Measurements from ENCODE around the gene WDR17.
A peak's percentile ranks its signal among the peaks of the same experiment; 100 is the strongest.

Gene WDR17

DNA sequence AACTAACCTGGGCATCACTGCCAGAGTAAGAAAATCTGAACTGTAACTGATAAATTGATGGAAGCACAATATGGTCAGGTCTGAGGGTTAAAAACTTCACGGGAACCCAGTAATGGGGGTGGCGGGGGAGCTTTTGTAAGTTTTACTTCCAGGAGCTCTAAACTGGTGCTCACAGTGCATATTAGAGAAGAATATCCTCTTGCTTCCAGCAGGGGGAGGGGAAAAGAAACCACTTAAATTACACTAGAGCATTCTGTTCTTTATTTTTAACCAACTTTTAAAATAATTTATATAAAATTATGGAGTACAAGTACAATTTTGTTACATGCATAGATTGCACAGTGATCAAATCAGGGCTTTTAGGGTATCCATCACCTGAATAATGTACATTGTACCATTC lies 33.7 kb downstream of the WDR17 start:
- DNase-seq = no peak

DNA sequence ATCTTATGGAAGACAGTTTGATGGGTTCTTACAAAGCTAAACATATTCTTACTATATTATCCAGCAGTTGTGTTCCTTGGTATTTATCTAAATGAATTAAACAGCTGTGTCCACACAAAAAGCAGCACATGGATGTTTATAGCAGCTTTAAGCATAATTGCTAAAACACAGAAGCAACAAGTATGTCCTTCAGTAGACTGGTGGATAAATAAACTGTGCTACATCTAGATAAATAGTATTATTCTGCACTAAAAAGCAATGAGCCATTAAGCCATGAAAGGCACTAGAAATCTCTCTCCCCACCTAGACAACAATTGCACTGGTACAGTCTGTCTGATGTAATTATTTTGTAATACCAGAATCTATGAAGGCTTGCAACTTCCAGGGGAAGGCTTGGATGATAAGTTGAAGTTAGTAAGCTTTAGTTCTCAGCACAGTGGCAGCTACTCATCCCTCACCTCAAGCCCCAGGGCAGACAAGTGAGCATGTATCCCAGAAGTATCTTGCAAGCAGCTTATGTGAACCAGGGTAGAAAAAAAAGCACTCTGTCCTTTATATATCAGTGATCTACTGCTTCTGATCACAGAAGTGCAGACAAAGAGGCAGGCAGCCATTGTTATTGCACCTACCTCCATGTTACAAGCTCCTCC lies 36.9 kb downstream of the WDR17 start:
- DNase-seq = no peak

DNA sequence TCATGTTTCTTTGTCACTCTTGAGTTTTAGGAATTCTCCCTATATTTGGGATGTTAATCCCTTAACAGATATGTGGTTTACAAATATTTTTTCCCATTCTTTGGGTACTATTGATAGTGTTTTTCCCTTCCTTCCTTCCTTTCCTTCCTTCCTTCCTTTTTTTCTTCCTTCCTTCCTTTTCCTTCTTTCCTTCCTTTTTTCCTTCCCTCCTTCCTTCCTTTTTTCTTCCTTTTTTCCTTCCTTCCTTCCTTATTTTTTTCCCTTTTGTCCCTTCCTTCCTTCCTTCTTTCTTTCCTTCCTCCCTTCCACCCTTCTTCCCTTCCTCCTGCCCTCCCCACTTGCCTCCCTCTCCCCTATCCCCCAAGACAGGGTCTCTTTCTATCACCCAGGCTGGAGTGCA lies 42.1 kb downstream of the WDR17 start:
- DNase-seq = no peak

DNA sequence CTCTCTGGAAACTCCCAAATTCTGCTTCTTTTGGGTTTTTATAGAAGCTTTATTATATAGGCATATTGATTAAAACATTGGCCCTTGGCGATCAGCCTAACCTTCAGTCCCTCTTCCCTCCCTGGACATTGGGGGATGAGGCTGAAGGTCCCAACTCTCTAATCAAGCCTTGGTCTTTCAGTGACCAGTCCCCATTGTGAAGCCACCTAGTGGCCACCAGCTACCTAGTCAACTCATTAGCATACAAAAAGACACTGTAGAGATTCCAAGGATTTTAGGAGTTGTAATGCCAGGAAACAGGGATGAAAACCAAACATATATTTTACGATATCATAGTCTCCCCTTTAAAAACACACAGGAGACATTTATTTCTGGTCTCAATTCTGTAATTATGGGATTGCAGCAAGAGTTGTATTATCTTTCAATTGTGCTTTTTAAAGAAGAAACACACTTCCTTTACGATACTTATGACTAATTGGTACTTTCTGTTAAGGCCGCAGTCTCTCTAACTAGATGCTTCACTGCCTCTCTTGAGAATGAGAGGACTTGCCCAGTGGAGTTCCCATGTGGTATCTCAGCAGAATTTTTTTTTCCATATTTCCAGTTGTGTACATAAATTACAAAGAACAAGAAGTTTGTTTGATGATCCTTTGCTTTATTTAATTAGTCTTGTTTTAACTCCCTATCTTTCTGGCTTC lies 58.2 kb downstream of the WDR17 start:
- peak in 1 of 2 experiments; percentile 17 for DNase-seq

DNA sequence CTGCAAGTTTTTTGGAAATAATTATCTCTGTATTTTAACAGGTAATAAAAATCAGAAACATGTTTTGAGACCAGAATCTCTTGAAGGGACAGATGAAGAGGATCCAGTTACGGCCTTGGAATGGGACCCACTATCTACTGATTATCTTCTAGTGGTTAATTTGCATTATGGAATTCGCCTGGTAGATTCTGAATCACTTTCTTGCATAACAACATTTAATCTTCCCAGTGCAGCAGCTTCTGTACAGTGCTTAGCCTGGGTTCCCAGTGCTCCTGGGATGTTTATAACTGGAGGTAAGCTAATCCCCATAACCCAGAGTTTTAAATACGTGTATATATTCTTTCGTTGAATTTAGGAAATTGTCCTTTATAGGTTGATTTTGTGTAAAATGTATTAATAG lies 59.4 kb downstream of the WDR17 start:
- DNase-seq = no peak

DNA sequence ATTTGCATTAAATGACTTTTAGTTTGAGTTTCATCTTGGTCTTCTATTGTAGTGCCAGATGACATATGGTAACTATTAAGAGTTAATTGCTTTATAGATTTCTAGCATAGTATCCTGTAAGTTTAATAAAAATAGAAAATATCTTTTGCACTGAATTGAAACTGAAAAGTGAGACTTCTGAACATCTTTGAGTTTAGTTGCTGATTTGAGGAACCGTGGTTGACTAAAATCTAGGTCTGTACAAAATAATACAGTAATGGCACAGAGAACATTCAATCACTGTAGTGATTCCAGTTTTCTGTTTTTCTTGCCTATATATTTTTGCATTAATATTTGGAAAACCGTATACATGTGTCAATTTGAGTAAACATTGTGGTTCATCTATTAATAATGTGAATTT lies 69.0 kb downstream of the WDR17 start:
- no peak for DNase-seq

DNA sequence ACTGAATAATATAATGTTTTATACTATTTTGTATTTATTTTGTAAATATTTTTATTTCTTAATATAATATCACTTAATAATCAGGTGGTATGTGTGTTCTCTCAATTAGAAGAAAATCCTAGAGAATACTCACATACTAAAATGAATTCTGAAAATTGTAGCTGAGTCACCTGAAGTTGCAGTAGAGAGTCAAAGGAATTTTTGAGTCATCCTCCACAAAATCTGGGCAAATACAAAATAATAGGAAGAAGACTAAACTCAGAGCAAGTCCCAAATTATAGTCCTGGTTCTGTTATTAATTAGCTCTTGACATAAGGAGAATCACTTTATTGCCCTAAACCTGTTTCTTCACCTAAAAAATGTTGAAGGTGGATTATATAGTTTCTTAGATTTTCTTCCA lies 72.0 kb downstream of the WDR17 start:
- no peak for DNase-seq

DNA sequence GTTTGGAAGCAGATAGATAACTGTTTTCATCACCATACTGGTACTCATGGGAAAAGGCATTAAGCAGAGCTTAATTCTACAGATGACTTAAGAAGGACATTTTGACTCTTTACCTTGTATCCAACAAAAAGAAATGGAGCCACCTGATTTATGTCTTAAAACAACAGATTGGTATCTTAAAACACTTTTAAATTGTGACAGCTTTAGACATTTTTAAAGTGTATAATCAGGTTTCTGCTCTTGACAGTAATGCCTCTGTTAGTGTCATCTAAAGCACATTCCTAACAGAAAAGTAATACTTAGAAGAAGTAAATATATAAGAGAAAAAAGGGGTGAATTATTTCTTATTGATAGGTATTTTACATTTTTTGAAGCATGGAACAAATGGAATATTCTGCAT lies 73.9 kb downstream of the WDR17 start:
- DNase-seq = no peak

DNA sequence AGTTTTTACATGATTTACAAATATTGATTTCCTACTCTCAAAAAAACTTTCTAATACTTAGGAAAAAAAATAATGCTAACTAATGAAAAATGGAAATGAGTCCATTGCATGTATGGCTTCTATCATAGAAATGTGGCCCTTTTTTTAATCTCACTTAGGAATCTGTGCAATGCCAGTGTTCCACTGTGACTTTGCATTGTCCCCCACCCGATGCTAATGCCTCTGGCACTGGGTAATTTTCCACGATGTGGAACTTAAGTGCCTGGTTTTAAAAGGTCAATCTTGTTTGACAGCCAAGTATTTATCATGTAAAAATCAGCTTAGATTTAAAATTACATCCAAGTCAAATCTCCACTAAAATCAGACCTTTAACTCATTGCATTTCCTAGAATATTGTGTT lies 76.6 kb downstream of the WDR17 start:
- DNase-seq = no peak

DNA sequence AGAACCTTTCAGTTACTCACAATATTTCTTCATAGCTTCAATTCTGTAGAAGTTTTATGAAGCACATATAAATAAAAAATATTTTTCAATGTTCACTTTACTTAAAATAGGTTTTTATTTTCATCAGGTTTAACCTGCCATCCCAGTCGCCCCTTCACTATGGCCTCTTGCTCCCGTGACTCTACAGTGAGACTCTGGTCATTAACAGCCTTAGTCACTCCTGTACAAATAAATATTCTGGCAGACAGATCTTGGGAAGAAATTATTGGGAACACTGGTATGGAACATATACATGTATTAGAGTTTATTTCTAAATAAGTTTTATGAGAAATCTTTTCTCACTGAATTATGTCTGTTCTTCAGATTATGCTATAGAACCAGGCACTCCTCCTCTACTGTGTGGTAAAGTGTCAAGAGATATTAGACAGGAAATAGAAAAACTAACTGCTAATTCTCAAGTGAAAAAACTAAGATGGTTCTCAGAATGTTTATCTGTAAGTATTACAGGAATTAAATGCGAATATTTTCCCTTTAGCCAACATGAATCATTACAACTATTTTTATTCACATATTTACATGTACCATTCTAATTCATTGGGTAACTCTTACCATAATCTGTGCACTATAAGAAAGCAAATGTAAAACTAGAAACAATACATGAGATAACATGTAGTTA lies 84.2 kb downstream of the WDR17 start:
- DNase-seq = no peak

DNA sequence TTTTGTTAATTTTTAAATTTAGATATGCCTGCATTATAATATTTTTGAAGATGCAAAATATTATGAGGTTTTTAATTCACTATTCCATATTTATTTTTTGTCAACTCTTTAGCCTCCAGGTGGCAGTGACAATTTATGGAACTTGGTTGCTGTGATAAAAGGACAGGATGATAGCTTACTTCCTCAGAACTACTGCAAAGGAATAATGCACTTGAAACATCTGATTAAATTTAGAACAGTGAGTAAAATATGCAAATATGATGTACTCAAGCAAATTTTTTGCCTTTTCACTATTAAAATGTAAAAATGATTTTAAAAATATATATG lies 84.7 kb downstream of the WDR17 start:
- DNase-seq = no peak

DNA sequence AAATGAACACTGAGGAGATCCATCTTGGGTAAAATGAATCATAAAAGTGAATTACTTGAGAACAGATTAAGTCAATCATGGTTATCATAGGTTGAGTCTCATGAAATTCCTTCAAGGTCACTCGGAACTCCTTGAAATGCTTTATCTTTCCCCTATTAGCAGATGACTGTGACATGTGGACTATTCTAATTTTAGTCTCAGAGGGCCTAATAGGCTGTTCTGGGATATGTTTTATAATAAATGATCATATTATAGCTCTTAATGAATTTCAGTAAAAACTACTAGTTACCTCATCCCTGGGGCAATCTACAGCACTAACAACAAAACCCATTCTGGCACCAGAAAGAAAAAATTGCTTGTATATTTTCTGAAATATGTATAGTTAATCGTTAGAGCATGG lies 85.1 kb downstream of the WDR17 start:
- no peak for DNase-seq

DNA sequence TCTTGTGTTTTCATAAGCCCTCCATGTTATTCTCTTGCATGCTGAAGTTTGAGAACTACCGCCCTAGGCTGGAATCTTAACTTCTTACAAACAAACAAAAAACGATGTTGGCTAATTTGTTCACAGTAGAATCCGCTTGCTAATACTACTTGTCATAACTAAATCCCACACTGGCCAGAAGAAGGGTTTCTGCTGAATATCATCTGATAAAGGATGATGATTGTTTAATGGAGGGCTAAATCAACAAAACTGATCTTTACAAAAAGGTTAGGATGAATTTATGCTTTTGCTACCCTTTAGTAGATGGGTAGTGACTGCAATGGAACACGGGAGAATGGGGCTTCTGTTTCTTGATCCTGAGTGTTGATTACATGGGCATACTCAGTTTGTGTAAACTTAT lies 87.5 kb downstream of the WDR17 start:
- DNase-seq = no peak

DNA sequence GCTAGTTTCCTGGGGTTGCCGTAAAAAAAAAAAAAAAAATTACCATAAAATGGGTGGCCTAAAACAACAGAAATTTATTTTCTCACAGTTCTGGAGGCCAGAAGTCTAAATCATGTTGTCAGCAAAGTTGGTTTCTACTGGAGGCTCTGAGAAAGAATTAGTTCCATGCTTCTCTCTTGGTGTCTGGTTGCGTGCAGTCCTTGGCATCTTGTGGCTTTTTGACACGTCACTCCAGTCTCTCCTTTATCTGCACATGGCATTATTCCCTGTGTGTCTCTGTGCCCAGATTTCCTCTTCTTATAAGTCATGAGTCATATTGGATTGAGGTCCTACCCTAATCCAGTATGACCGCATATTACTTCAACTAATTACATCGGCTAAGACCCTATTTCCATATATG lies 91.0 kb downstream of the WDR17 start:
- no peak for DNase-seq

DNA sequence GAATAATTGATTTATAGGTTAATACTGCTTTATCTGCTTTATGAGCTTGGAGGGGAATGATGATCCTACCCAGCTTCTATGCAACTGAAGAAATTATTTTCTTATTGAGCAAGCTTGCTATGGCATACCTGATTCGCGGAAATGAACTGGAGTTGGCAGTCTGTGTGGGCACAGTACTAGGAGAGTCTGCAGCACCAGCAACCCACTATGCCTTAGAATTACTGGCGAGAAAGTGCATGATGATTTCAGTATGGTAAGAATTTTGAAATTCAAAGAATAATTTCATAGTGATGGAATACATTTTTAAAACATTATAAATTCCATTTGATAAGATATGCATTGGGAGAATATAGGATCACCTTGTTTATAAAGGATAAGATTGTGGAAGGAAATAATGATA lies 97.4 kb downstream of the WDR17 start:
- DNase-seq = no peak

DNA sequence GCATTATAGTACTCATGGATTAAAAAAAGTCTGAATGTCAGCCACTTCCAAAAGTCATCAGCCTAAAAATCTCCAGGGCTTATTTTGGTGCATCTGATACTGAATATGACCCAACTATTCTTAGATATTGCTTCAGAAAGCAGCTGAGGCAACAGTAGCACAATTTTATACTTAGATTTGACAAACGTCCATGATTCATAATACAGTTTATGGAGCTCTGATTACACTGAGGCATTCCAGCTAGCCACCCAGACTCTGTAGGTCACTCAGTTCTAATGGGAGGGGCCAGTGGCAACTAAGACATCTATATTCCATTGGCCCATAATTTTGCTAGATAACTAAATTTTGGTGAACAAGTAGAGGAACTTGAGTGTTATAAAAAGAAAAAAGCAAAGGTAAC lies 119.4 kb downstream of the WDR17 start:
- no peak for DNase-seq

DNA sequence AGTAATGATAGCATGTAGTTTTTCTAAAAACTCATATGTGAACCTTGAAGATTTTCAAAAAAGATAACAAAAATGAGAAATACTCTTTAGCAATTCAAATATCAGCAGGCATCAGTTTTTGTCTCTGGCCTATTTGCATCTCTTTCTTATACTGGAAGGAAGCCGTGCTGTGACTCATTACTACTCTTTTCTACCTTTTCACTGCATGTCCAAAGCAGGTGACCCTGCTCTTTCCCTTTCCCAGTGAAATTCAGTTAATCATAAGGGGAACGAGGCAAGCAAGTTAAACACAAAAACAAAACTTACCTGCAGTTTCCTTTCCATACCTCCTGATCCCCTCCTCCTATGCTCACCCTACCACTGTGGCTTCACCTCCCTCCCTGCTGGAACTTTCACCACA lies 120.4 kb downstream of the WDR17 start:
- DNase-seq = no peak

DNA sequence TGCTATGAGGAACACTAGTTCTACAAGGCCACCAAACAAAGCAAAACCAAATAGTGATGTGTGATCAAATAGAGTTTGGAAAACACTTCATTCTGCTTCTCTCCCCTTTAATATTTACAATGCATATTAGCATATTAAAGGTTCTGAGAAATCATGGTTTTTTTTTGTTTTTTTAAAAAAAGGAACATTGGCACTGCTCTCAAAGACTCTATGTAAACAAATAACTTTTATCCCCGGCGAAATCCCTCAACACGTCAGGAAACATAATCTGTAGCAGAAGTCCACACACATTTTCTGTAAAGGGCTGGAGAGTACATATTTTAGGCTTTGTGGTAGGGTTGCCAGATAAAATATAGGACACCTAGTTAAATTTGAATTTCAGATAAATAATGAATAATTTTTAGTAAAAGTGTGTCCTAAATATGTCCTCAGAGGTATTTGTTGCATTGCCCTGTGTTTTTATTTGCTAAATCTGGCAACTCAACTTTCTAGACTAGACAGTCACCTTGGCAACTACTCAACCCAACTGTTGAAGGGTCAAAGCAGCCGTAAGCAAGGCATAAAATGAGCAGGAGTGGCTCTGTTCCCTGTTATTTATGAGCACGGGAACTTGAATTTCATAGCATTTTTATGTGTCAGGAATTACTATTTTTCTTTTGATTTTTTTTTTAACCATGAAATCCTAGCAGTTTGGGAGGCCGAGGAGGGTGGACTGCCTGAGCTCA lies 121.2 kb downstream of the WDR17 start:
- DNase-seq = no peak

DNA sequence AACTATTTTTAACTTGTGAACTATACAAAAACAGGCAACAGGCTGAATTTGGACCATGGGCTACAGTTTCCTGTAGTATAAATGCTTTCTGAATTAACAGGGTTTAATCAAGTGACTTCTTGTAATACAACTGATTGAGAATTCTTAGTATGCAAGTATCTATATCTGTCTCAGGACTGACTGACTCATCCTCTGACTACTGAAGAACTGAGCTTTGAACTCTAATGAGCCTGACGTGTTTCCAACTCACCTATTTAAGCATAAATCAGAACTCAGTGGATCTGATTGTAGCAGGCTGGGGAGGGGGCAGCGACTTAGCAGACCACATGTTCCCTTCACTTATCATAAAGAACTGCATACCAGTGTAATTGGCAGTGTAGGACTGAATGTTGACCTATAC lies 122.0 kb downstream of the WDR17 start:
- DNase-seq = no peak

DNA sequence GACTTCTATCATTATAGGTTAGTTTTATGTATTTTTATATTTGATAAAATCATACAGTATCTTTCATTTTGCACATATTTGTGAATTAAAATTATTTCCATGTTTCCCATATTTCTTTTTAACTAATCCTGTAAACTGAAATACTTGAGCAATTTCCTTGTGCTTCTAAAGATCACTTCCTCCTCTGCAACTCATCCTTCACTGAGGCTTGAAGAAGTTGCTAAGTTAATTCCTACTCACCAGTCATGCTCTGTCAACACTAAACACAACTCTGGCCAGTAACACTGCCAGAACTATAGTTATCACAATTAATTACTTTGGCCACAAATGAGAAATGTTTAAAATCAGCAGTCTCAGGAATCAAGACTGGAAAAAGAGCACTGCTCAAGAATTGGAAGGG lies 123.0 kb downstream of the WDR17 start:
- DNase-seq = no peak

DNA sequence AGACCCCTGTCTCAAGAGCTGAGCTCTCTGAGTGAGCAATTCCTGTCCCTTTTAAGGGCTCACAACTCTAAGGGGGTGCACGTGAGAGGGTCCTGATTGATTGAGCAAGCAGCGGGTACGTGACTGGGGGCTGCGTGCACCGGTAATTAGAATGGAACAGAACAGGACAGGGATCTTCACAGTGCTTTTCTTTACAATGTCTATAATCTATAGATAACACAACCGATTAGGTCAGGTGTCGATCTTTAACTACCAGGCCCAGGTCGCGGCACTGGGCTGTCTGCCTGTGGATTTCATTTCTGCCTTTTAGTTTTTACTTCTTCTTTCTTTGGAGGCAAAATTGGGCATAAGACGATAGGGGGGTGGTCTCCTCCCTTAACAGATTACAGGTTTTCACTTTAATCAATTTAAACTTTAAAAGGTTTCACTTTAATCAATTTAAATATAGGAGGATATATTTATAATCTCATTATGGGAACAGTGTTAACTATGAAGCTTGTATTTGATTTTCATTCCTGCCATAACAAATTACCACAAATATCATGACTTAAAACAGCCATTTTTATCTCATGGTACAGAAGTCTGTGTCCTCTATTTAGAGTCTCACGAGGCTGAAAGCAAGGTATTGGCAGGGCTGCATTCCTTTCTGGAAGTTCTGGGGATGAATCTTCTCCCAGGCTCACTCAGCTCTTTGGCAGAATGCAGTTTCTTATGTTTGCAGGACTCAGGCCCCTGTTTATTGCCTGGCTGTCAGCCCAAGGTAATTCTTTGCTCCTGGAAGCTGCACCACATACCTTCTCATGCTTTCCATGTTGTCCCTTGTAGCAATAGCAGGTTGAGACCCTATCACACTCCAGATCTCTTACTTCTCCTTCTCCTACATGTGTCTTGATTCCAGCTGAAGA lies 124.5 kb downstream of the WDR17 start:
- no peak for DNase-seq

DNA sequence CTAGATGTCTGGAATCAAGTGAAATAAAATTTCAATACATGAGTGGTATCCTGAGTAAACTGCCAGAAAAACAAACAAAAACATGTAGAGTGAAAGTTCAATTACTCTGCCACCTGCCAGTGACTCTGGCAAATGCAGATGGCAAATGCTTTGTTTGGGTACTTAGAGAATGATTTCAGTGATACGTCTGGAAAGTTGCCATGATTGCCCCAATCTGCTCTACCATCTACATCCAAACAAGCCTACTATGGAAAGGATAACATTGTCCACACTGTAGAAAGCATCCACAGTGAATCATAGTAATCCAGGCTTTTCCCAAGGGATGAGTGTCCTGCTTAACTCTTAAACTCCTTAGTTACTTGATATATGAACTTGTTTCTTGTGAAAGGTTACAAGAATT lies 126.3 kb downstream of the WDR17 start:
- DNase-seq = peak in 1 of 2 experiments; percentile 43

DNA sequence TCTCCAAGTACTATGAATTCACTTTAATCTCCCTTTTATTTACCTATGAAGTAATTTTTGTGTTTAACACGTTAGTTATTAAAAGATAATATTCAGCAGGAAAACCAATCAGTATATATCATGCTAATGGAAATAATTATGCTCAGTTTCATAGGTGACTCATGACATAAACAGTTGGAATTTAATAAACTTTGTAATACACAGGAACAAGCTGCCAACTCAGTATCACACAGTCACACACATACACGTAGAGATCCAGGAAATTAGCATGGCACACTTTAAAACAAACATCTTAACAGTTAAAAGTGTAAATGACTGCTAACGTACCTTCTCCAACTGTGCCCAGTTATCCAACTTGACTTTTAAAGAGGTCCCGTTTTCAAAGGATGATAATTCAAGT lies 127.5 kb downstream of the WDR17 start:
- no peak for DNase-seq

Measured in NCI-H446 (cell line).